ENCODE results near the gene FAM89A. TPM values are rescaled to one million over a fixed set of nuclear protein-coding genes. Genes with fewer than 3 reads are reported as not detected.

FAM89A gene
- total and polyA plus RNA-seq, 9 of the 15 experiments (the other 6 are each of a cell fraction or from before 2014, with no cell fraction given) = 8.7 to 66.2 (median 43.3) TPM

- TF ChIP-seq USF2 (CRISPR knock-in tag; IDR thresholded peaks at IDR 0.05) (0 out of 2 replicates have a peak, but pooled peaks have one; percentile 28), HIVEP1 (CRISPR knock-in tag; IDR thresholded peaks at IDR 0.05) (no peak), ZNF311 (CRISPR knock-in tag; IDR thresholded peaks at IDR 0.05) (no peak), CBFB (CRISPR knock-in tag; IDR thresholded peaks at IDR 0.05) (peak; percentile 66; the same call in 1 of the 2 replicates), ZC3H11A (IDR thresholded peaks at IDR 0.05; ENCODE audit: low read depth, low read length) (no peak), ZBTB12 (CRISPR knock-in tag; IDR thresholded peaks at IDR 0.05) (peak; percentile 91), U2AF2 (optimal IDR thresholded peaks at IDR 0.05; ENCODE audit: low read depth, low read length) (no peak), POLR2B (IDR thresholded peaks at IDR 0.05; ENCODE audit: low read depth, partially characterized antibody) (peak; percentile 92), THRB (CRISPR knock-in tag; conservative IDR thresholded peaks at IDR 0.05) (no peak), ZNF318 (IDR thresholded peaks at IDR 0.05; ENCODE audit: borderline replicate concordance in 1 of 2, low read depth in 1 of 2) (no peak)
- TF ChIP-seq, protein P1, sequence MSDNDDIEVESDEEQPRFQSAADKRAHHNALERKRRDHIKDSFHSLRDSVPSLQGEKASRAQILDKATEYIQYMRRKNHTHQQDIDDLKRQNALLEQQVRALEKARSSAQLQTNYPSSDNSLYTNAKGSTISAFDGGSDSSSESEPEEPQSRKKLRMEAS (CRISPR knock-in tag; IDR thresholded peaks at IDR 0.05) = peak; percentile 91
- TF ChIP-seq, protein P2, sequence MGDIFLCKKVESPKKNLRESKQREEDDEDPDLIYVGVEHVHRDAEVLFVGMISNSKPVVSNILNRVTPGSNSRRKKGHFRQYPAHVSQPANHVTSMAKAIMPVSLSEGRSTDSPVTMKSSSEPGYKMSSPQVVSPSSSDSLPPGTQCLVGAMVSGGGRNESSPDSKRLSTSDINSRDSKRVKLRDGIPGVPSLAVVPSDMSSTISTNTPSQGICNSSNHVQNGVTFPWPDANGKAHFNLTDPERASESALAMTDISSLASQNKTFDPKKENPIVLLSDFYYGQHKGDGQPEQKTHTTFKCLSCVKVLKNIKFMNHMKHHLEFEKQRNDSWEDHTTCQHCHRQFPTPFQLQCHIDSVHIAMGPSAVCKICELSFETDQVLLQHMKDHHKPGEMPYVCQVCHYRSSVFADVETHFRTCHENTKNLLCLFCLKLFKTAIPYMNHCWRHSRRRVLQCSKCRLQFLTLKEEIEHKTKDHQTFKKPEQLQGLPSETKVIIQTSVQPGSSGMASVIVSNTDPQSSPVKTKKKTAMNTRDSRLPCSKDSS (IDR thresholded peaks at IDR 0.05; ENCODE audit: low read depth, partially characterized antibody) = no peak
Measured at GRCh38 chr1:230978491-230979388, 61.3 kb downstream of the FAM89A start, which contains the start of the genes ARV1 and TTC13 (continued).

All from K562 (cell line).